K562 (cell line): ENCODE measurements around the gene SCML2. TPM values are rescaled to one million over a fixed set of nuclear protein-coding genes. Genes with fewer than 3 reads are reported as not detected.

Experiments used
- ASH1L ChIP-seq: fragments of 450-650 bp; IDR thresholded peaks from 2 replicates; pipeline ENCODE4 v1.6.1; 2018; ENCODE audit warnings: borderline replicate concordance, mild to moderate bottlenecking, low read depth; ENCODE audit not compliant: partially characterized antibody
- CBFB ChIP-seq: sonication (generic); formaldehyde crosslinking; IDR thresholded peaks from 2 replicates; pipeline ENCODE4 v1.4.0; 2020; ENCODE audit warnings: mild to moderate bottlenecking, missing genetic modification reagents
- CHD2 ChIP-seq: IDR thresholded peaks from 2 replicates; pipeline ENCODE4 v1.6.1; 2011; ENCODE audit warnings: low read depth, low read length
- DACH1 ChIP-seq: fragments of 450-650 bp; IDR thresholded peaks from 2 replicates; pipeline ENCODE4 v1.6.1; 2018; ENCODE audit not compliant: partially characterized antibody
- EHMT2 ChIP-seq: fragments of 450-650 bp; IDR thresholded peaks from 2 replicates; pipeline ENCODE4 v1.6.1; 2018; ENCODE audit warnings: antibody characterized with exemption
- IRF2 ChIP-seq: sonication (generic); formaldehyde crosslinking; IDR thresholded peaks from 2 replicates; pipeline ENCODE4 v1.8.1; 2022; ENCODE audit warnings: mild to moderate bottlenecking, missing genetic modification reagents
- KDM4B ChIP-seq, 2 experiments: fragments of 450-650 bp in 1 of 2; sonication (generic) in 1 of 2; IDR thresholded peaks; 2 replicates each; pipeline ENCODE4 v1.6.1; 2016 to 2017; ENCODE audit warnings: borderline replicate concordance in 2 of 2, antibody characterized with exemption in 1 of 2, low read depth in 1 of 2, mild to moderate bottlenecking in 1 of 2
- PHF20 ChIP-seq: fragments of 450-650 bp; IDR thresholded peaks from 2 replicates; pipeline ENCODE4 v1.6.1; 2018; ENCODE audit not compliant: partially characterized antibody
- TEAD2 ChIP-seq: fragments of 450-650 bp; IDR thresholded peaks from 2 replicates; pipeline ENCODE4 v1.6.1; 2016; ENCODE audit warnings: missing genetic modification characterization, control low read depth, missing compliant biosample characterization
- ZFP36 ChIP-seq: fragments of 150-350 bp; IDR thresholded peaks from 2 replicates; pipeline ENCODE4 v1.6.1; 2018; ENCODE audit warnings: low read length, low read depth; ENCODE audit not compliant: partially characterized antibody
- ZNF121 ChIP-seq: sonication (generic); formaldehyde crosslinking; conservative IDR thresholded peaks from 2 replicates; pipeline ENCODE4 v1.8.0; 2022; ENCODE audit warnings: missing genetic modification reagents
- ZNF324 ChIP-seq: fragments of 250-450 bp; sonication (Bioruptor Pico); IDR thresholded peaks from 2 replicates; pipeline ENCODE4 v1.4.0; 2020; ENCODE audit warnings: mild to moderate bottlenecking
- ZNF75A ChIP-seq: fragments of 450-650 bp; formaldehyde crosslinking; IDR thresholded peaks from 2 replicates; pipeline ENCODE4 v1.4.0; 2020; ENCODE audit warnings: mild to moderate bottlenecking
- ZNF785 ChIP-seq: fragments of 250-450 bp; sonication (Bioruptor Pico); IDR thresholded peaks from 2 replicates; pipeline ENCODE4 v1.4.0; 2020; ENCODE audit warnings: mild to moderate bottlenecking
- polyA plus RNA-seq, 8 experiments: library from polyadenylated mRNA; depleted of rRNA in 4 of 8; stranded (reverse) in 5 of 8; unstranded in 3 of 8; fragments of >200 nt; fragmentation: Nextera tagmentation in 2 of 8; fragmentation: Illumina TruSeq in 1 of 8; extraction: Ambion mirVana in 2 of 8; extraction: Trizol in 1 of 8; gene quantifications; 2 replicates each; pipeline versions ENCODE4 v1.2.1 to v1.2.3, GENCODE V29; 2011 to 2014; ENCODE audit warnings: inconsistent platforms in 1 of 8, missing spikeins in 1 of 8
- total RNA-seq, 7 experiments: library from RNA; depleted of rRNA in 6 of 7; stranded (reverse); fragments of >200 nt in 6 of 7; fragmentation: Illumina TruSeq in 2 of 7; extraction: Trizol in 2 of 7; gene quantifications; 2 replicates each; pipeline versions ENCODE4 v1.2.1 to v1.2.3, GENCODE V29; 2011 to 2021; ENCODE audit warnings: low replicate concordance in 1 of 7
- TF ChIP-seq, protein P1 (sequence below): fragments of 250-450 bp; sonication (Bioruptor Pico); IDR thresholded peaks from 2 replicates; pipeline ENCODE4 v1.8.0; 2021; ENCODE audit warnings: mild to moderate bottlenecking, moderate library complexity
- TF ChIP-seq, protein P2 (sequence below): fragments of 450-650 bp; formaldehyde crosslinking; conservative IDR thresholded peaks from 2 replicates; pipeline ENCODE4 v1.4.0; 2022; ENCODE audit warnings: mild to moderate bottlenecking, missing genetic modification characterization
- TF ChIP-seq, protein P3 (sequence below), 3 experiments: fragments of 200-800 bp in 1 of 3; fragments of 250-450 bp in 1 of 3; fragments of 450-650 bp in 1 of 3; sonication (Bioruptor Pico) in 1 of 3; sonication (Bioruptor generic) in 1 of 3; formaldehyde crosslinking in 1 of 3; IDR thresholded peaks; 2 replicates each; pipeline versions ENCODE4 v1.6.1 to v1.8.0; 2016 to 2022; ENCODE audit warnings: mild to moderate bottlenecking in 2 of 3, missing genetic modification characterization in 2 of 3, missing compliant biosample characterization in 1 of 3, moderate library complexity in 1 of 3
- TF ChIP-seq, protein P4 (sequence below): fragments of 250-450 bp; sonication (Bioruptor Pico); IDR thresholded peaks from 2 replicates; pipeline ENCODE4 v1.5.0; 2022; ENCODE audit warnings: mild to moderate bottlenecking

SCML2 gene
- total and polyA plus RNA-seq, 9 of the 15 experiments (the other 6 are each of a cell fraction or from before 2014, with no cell fraction given) = 15.1 to 30.8 (median 22.9) TPM

DNA sequence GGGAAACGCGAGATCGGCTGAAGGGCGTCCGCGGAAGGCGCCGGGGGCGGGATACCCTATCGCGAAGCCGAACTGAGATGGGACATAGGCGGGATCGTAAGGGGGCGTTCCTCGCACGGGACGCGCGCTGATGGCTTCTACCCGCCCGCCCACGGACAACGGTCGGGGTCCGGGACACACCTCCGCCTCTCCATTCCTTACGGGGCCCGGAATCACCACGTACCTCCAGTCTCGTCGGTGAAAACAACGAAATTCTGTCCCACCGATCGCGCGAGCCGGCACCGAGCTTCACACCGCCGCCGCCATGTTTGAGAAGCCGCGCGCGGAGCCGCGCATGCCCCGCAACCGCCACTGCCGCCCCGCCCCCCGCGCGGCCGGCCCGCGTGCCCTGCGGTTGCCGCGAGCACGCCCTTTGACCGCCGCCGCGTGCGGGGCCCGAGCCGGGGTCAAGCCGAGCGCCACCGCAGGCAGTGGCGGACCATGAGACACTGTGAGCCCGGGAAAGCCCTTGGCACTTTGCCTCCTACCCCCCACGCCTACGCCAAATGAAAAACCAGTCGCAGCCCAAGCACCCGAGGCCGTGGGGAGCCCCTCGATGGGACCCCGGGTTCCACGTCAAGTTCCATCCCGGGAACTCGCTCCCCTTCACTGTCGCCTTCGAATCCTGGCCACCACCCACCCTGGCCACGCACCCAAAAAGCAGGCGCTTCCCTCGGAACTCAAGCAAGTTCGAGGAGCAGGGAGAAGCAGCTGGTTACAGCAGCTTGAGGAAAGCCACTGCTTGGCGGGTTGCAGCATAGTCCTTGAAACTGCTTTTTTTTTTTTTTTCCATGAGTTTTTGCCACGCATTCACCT is at the start of gene SCML2 (continued):
- TF ChIP-seq, protein P1, sequence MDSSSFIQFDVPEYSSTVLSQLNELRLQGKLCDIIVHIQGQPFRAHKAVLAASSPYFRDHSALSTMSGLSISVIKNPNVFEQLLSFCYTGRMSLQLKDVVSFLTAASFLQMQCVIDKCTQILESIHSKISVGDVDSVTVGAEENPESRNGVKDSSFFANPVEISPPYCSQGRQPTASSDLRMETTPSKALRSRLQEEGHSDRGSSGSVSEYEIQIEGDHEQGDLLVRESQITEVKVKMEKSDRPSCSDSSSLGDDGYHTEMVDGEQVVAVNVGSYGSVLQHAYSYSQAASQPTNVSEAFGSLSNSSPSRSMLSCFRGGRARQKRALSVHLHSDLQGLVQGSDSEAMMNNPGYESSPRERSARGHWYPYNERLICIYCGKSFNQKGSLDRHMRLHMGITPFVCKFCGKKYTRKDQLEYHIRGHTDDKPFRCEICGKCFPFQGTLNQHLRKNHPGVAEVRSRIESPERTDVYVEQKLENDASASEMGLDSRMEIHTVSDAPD (CRISPR knock-in tag) = no peak
- TF ChIP-seq TEAD2 = no peak
- no peak for TF ChIP-seq DACH1
- no peak for TF ChIP-seq ZNF785 (CRISPR knock-in tag)
- TF ChIP-seq KDM4B (IDR thresholded peaks at IDR 0.05; ENCODE audit: borderline replicate concordance in 2 of 2, low read depth in 1 of 2) = no peak
- TF ChIP-seq, protein P2, sequence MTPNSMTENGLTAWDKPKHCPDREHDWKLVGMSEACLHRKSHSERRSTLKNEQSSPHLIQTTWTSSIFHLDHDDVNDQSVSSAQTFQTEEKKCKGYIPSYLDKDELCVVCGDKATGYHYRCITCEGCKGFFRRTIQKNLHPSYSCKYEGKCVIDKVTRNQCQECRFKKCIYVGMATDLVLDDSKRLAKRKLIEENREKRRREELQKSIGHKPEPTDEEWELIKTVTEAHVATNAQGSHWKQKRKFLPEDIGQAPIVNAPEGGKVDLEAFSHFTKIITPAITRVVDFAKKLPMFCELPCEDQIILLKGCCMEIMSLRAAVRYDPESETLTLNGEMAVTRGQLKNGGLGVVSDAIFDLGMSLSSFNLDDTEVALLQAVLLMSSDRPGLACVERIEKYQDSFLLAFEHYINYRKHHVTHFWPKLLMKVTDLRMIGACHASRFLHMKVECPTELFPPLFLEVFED (CRISPR knock-in tag) = no peak
- TF ChIP-seq EHMT2 = no peak
- TF ChIP-seq, protein P3, sequence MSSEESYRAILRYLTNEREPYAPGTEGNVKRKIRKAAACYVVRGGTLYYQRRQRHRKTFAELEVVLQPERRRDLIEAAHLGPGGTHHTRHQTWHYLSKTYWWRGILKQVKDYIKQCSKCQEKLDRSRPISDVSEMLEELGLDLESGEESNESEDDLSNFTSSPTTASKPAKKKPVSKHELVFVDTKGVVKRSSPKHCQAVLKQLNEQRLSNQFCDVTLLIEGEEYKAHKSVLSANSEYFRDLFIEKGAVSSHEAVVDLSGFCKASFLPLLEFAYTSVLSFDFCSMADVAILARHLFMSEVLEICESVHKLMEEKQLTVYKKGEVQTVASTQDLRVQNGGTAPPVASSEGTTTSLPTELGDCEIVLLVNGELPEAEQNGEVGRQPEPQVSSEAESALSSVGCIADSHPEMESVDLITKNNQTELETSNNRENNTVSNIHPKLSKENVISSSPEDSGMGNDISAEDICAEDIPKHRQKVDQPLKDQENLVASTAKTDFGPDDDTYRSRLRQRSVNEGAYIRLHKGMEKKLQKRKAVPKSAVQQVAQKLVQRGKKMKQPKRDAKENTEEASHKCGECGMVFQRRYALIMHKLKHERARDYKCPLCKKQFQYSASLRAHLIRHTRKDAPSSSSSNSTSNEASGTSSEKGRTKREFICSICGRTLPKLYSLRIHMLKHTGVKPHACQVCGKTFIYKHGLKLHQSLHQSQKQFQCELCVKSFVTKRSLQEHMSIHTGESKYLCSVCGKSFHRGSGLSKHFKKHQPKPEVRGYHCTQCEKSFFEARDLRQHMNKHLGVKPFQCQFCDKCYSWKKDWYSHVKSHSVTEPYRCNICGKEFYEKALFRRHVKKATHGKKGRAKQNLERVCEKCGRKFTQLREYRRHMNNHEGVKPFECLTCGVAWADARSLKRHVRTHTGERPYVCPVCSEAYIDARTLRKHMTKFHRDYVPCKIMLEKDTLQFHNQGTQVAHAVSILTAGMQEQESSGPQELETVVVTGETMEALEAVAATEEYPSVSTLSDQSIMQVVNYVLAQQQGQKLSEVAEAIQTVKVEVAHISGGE (CRISPR knock-in tag; IDR thresholded peaks at IDR 0.05) = no peak
- TF ChIP-seq PHF20 = no peak
- TF ChIP-seq CHD2 = 0 out of 2 replicates have a peak, but pooled peaks have one; percentile 19
- no peak for TF ChIP-seq ZFP36
- no peak for TF ChIP-seq IRF2 (CRISPR knock-in tag)
- TF ChIP-seq CBFB = no peak; the same call in 1 of the 2 replicates
- no peak for TF ChIP-seq ZNF75A (CRISPR knock-in tag)
- no peak for TF ChIP-seq ZNF121
- no peak for TF ChIP-seq ASH1L
- no peak for TF ChIP-seq ZNF324 (CRISPR knock-in tag)
- TF ChIP-seq, protein P4, sequence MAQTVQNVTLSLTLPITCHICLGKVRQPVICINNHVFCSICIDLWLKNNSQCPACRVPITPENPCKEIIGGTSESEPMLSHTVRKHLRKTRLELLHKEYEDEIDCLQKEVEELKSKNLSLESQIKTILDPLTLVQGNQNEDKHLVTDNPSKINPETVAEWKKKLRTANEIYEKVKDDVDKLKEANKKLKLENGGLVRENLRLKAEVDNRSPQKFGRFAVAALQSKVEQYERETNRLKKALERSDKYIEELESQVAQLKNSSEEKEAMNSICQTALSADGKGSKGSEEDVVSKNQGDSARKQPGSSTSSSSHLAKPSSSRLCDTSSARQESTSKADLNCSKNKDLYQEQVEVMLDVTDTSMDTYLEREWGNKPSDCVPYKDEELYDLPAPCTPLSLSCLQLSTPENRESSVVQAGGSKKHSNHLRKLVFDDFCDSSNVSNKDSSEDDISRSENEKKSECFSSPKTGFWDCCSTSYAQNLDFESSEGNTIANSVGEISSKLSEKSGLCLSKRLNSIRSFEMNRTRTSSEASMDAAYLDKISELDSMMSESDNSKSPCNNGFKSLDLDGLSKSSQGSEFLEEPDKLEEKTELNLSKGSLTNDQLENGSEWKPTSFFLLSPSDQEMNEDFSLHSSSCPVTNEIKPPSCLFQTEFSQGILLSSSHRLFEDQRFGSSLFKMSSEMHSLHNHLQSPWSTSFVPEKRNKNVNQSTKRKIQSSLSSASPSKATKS (CRISPR knock-in tag) = no peak
